Liver (tissue), 9 donors: ENCODE measurements around the gene CTNNA2. TPM values are rescaled to one million over a fixed set of nuclear protein-coding genes. Genes with fewer than 3 reads are reported as not detected.

Source experiments
- DNase-seq: peaks from one replicate; pipeline ENCODE4 v3.0.0-alpha.2; 2017; ENCODE audit warnings: low spot score
- H3K27ac ChIP-seq, 2 donors: one replicate each; pipeline ENCODE4 v1.7.0; 2013; ENCODE audit warnings: inconsistent platforms in 2 of 2, low read length in 2 of 2, control low read depth in 1 of 2, low read depth in 1 of 2, mild to moderate bottlenecking in 1 of 2
- H3K27me3 ChIP-seq, 4 donors: one replicate each; pipeline versions ENCODE4 v1.6.1 to v1.7.0; 2013; ENCODE audit warnings: low read length in 3 of 4, inconsistent platforms in 1 of 4, mild to moderate bottlenecking in 1 of 4, moderate library complexity in 1 of 4; ENCODE audit not compliant: control insufficient read depth in 4 of 4, insufficient read depth in 4 of 4
- H3K36me3 ChIP-seq, 4 donors: one replicate each; pipeline versions ENCODE4 v1.6.1 to v1.7.0; 2013; ENCODE audit warnings: low read length in 3 of 4, mild to moderate bottlenecking in 3 of 4, low read depth in 1 of 4, moderate library complexity in 1 of 4; ENCODE audit not compliant: control insufficient read depth in 4 of 4, insufficient read depth in 3 of 4
- H3K4me1 ChIP-seq, 4 donors: one replicate each; pipeline versions ENCODE4 v1.6.1 to v1.7.0; 2013; ENCODE audit warnings: low read length in 3 of 4, mild to moderate bottlenecking in 3 of 4, moderate library complexity in 1 of 4; ENCODE audit not compliant: control insufficient read depth in 4 of 4, insufficient read depth in 4 of 4
- H3K4me3 ChIP-seq, 3 donors: one replicate each; pipeline versions ENCODE4 v1.6.1 to v1.7.0; 2013; ENCODE audit warnings: low read length in 3 of 3, control low read depth in 1 of 3, low read depth in 1 of 3, mild to moderate bottlenecking in 1 of 3
- H3K9ac ChIP-seq, 2 donors: one replicate each; pipeline ENCODE4 v1.7.0; 2013; ENCODE audit warnings: low read length in 2 of 2, mild to moderate bottlenecking in 2 of 2, moderate library complexity in 2 of 2, control low read depth in 1 of 2, low read depth in 1 of 2
- H3K9me3 ChIP-seq, 4 donors: one replicate each; pipeline versions ENCODE4 v1.6.1 to v1.7.0; 2013; ENCODE audit warnings: low read length in 3 of 4; ENCODE audit not compliant: control insufficient read depth in 4 of 4
- ATF3 ChIP-seq: IDR thresholded peaks from 2 replicates; pipeline ENCODE4 v1.6.1; 2016; ENCODE audit warnings: antibody characterized with exemption
- CTCF ChIP-seq: fragments of 150-350 bp; IDR thresholded peaks from 2 replicates; pipeline ENCODE4 v1.5.1; 2017; ENCODE audit warnings: improper control_type of control experiment, low read depth, low read length; ENCODE audit not compliant: missing input control
- EGR1 ChIP-seq, 2 donors: IDR thresholded peaks; 2 replicates each; pipeline ENCODE4 v1.6.1; 2016 to 2018; ENCODE audit warnings: antibody characterized with exemption in 2 of 2, low read depth in 2 of 2
- FOXA1 ChIP-seq: IDR thresholded peaks from 2 replicates; pipeline ENCODE4 v1.6.1; 2016; ENCODE audit warnings: antibody characterized with exemption
- FOXA2 ChIP-seq: IDR thresholded peaks from 2 replicates; pipeline ENCODE4 v1.6.1; 2016; ENCODE audit warnings: antibody characterized with exemption
- GABPA ChIP-seq, 2 donors: IDR thresholded peaks in 1 of 2; conservative IDR thresholded peaks in 1 of 2; 2 replicates each; pipeline ENCODE4 v1.6.1; 2016; ENCODE audit warnings: antibody characterized with exemption in 2 of 2, mild to moderate bottlenecking in 1 of 2, moderate library complexity in 1 of 2
- HNF4A ChIP-seq, 2 donors: conservative IDR thresholded peaks; 2 replicates each; pipeline ENCODE4 v1.6.1; 2016; ENCODE audit warnings: antibody characterized with exemption in 2 of 2, mild to moderate bottlenecking in 2 of 2
- HNF4G ChIP-seq: IDR thresholded peaks from 2 replicates; pipeline ENCODE4 v1.6.1; 2016; ENCODE audit warnings: antibody characterized with exemption
- JUND ChIP-seq, 2 donors: IDR thresholded peaks; 2 replicates each; pipeline ENCODE4 v1.6.1; 2016; ENCODE audit warnings: antibody characterized with exemption in 2 of 2
- NR2F2 ChIP-seq: IDR thresholded peaks from 2 replicates; pipeline ENCODE4 v1.6.1; 2016; ENCODE audit warnings: antibody characterized with exemption
- RAD21 ChIP-seq, 2 donors: IDR thresholded peaks; 2 replicates each; pipeline ENCODE4 v1.6.1; 2016; ENCODE audit warnings: antibody characterized with exemption in 2 of 2, mild to moderate bottlenecking in 2 of 2
- RXRA ChIP-seq, 2 donors: IDR thresholded peaks; 2 replicates each; pipeline ENCODE4 v1.6.1; 2017 to 2018; ENCODE audit warnings: antibody characterized with exemption in 2 of 2, mild to moderate bottlenecking in 1 of 2
- SP1 ChIP-seq: IDR thresholded peaks from 2 replicates; pipeline ENCODE4 v1.6.1; 2018; ENCODE audit warnings: antibody characterized with exemption, mild to moderate bottlenecking
- TAF1 ChIP-seq: conservative IDR thresholded peaks from 2 replicates; pipeline ENCODE4 v1.6.1; 2016; ENCODE audit warnings: antibody characterized with exemption, mild to moderate bottlenecking
- YY1 ChIP-seq: IDR thresholded peaks from 2 replicates; pipeline ENCODE4 v1.6.1; 2016; ENCODE audit warnings: antibody characterized with exemption, mild to moderate bottlenecking
- ZBTB33 ChIP-seq: IDR thresholded peaks from 2 replicates; pipeline ENCODE4 v1.6.1; 2016; ENCODE audit warnings: antibody characterized with exemption
- WGBS: extraction: QIAGEN DNeasy Blood & Tissue Kit; methylation state at CpG from one replicate; pipeline ENCODE4 v1.1.7; 2013; 5-methylcytosine and 5-hydroxymethylcytosine counted together
- polyA plus RNA-seq, 2 donors: library from polyadenylated mRNA; stranded (reverse) in 1 of 2; unstranded in 1 of 2; fragments of 200-250 nt in 1 of 2; fragments of >200 nt in 1 of 2; fragmentation: Nextera tagmentation in 1 of 2; extraction: Ambion mirVana in 1 of 2; gene quantifications; one replicate each; pipeline versions ENCODE4 v1.2.1 to v1.2.3, GENCODE V29; 2013 to 2015
- total RNA-seq, 2 donors: library from RNA; depleted of rRNA; stranded (reverse); fragments of >200 nt; gene quantifications; one replicate each; pipeline ENCODE4 v1.2.3, GENCODE V29; 2014
- TF ChIP-seq, protein P1 (sequence below): IDR thresholded peaks from 2 replicates; pipeline ENCODE4 v1.6.1; 2016; ENCODE audit warnings: antibody characterized with exemption, mild to moderate bottlenecking
- TF ChIP-seq, protein P2 (sequence below): IDR thresholded peaks from 2 replicates; pipeline ENCODE4 v1.6.1; 2016; ENCODE audit warnings: antibody characterized with exemption
- donor health status: healthy.
- donor health status: healthy.
- donor health status: healthy.
- donor health status: healthy.
- donor health status: healthy.

The CTNNA2 gene
- total and polyA plus RNA-seq, 4 donors = 0.05 TPM; not detected in 3

DNA sequence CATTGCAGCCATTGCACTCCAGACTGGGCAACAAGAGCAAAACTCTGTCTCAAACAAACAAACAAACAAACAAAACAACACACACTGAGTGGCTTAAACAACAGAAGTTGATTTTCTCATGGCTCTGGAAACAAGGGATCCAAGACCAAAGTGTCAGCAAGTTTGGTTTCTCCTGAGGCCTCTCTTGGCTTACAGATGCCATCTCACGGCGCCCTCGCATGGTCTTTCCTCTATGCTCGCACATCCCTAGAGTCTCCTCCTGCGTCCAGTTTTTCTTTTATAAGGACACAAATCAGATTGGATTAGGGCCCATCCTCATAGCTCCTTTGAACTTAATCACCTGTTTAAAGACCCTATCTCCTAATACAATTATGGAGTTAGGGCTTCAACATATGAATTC is 925.1 kb downstream of the CTNNA2 start:
- Histone ChIP-seq H3K27me3 (no peaks in the 10 kb centered on the region), H3K36me3 (no peaks in the 10 kb centered on the region), H3K9ac (no peak overlapping the region), H3K4me1 (no peaks in the 10 kb centered on the region), H3K9me3 (no peaks in the 10 kb centered on the region), H3K4me3 (no peak overlapping the region), H3K27ac (no peak overlapping the region)
- WGBS = 80% methylated on average over 5 of the region's 5 CpGs
- no peak for TF ChIP-seq RAD21 (IDR thresholded peaks at IDR 0.05)
- no peak for TF ChIP-seq FOXA2
- TF ChIP-seq GABPA (IDR thresholded peaks at IDR 0.05 in 1 of 2, conservative IDR thresholded peaks at IDR 0.05 in 1 of 2) = no peak
- TF ChIP-seq NR2F2 = no peak
- no peak for TF ChIP-seq CTCF
- TF ChIP-seq HNF4A (conservative IDR thresholded peaks at IDR 0.05) = no peak
- no peak for TF ChIP-seq ATF3
- no peak for TF ChIP-seq ZBTB33
- TF ChIP-seq, protein P1, sequence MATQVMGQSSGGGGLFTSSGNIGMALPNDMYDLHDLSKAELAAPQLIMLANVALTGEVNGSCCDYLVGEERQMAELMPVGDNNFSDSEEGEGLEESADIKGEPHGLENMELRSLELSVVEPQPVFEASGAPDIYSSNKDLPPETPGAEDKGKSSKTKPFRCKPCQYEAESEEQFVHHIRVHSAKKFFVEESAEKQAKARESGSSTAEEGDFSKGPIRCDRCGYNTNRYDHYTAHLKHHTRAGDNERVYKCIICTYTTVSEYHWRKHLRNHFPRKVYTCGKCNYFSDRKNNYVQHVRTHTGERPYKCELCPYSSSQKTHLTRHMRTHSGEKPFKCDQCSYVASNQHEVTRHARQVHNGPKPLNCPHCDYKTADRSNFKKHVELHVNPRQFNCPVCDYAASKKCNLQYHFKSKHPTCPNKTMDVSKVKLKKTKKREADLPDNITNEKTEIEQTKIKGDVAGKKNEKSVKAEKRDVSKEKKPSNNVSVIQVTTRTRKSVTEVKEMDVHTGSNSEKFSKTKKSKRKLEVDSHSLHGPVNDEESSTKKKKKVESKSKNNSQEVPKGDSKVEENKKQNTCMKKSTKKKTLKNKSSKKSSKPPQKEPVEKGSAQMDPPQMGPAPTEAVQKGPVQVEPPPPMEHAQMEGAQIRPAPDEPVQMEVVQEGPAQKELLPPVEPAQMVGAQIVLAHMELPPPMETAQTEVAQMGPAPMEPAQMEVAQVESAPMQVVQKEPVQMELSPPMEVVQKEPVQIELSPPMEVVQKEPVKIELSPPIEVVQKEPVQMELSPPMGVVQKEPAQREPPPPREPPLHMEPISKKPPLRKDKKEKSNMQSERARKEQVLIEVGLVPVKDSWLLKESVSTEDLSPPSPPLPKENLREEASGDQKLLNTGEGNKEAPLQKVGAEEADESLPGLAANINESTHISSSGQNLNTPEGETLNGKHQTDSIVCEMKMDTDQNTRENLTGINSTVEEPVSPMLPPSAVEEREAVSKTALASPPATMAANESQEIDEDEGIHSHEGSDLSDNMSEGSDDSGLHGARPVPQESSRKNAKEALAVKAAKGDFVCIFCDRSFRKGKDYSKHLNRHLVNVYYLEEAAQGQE = no peak
- no peak for TF ChIP-seq HNF4G
- no peak for TF ChIP-seq FOXA1
- TF ChIP-seq RXRA (IDR thresholded peaks at IDR 0.05) = no peak
- TF ChIP-seq YY1 = no peak
- TF ChIP-seq, protein P2, sequence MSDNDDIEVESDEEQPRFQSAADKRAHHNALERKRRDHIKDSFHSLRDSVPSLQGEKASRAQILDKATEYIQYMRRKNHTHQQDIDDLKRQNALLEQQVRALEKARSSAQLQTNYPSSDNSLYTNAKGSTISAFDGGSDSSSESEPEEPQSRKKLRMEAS = no peak
- no peak for TF ChIP-seq JUND (IDR thresholded peaks at IDR 0.05)
- TF ChIP-seq SP1 = no peak
- no peak for TF ChIP-seq TAF1
- DNase-seq = no peak

- TF ChIP-seq EGR1 (IDR thresholded peaks at IDR 0.05; ENCODE audit: low read depth in 2 of 2) = no peak
- TF ChIP-seq RXRA (IDR thresholded peaks at IDR 0.05) = no peak
- TF ChIP-seq ATF3 = no peak
- TF ChIP-seq JUND (IDR thresholded peaks at IDR 0.05) = no peak
- no peak for TF ChIP-seq RAD21 (IDR thresholded peaks at IDR 0.05)
- TF ChIP-seq GABPA (IDR thresholded peaks at IDR 0.05 in 1 of 2, conservative IDR thresholded peaks at IDR 0.05 in 1 of 2) = no peak
- TF ChIP-seq, protein P1 = no peak
- TF ChIP-seq YY1 = no peak
- no peak for TF ChIP-seq FOXA2
- no peak for TF ChIP-seq SP1
- no peak for TF ChIP-seq HNF4A (conservative IDR thresholded peaks at IDR 0.05)
- no peak for TF ChIP-seq HNF4G
- TF ChIP-seq CTCF = no peak
- TF ChIP-seq FOXA1 = no peak
- 82% methylated on average over 2 of the region's 2 CpGs for WGBS
- Histone ChIP-seq H3K4me3 (no peak overlapping the region), H3K4me1 (no peaks in the 10 kb centered on the region), H3K9me3 (no peaks in the 10 kb centered on the region), H3K27ac (no peak overlapping the region), H3K36me3 (no peaks in the 10 kb centered on the region), H3K27me3 (no peaks in the 10 kb centered on the region), H3K9ac (no peak overlapping the region)
- DNase-seq = no peak
Observed at GRCh38 chr2:80438686-80439085, 925.8 kb downstream of the CTNNA2 start.
